HEK293 (cell line): ENCODE measurements around the gene PIP5K1C.

Experiments
- BCL11B ChIP-seq: fragments of 450-650 bp; formaldehyde crosslinking; IDR thresholded peaks from 2 replicates; pipeline ENCODE4 v1.5.1; 2016; ENCODE audit warnings: low read depth, missing biosample characterization, missing genetic modification characterization
- REPIN1 ChIP-seq: fragments of 450-650 bp; formaldehyde crosslinking; IDR thresholded peaks from 2 replicates; pipeline ENCODE4 v1.5.1; 2017; ENCODE audit warnings: missing biosample characterization, missing genetic modification characterization, low read depth
- YY1 ChIP-seq: fragments of 450-650 bp; formaldehyde crosslinking; IDR thresholded peaks from 2 replicates; pipeline ENCODE4 v1.5.1; 2018; ENCODE audit warnings: missing biosample characterization, missing genetic modification characterization
- ZNF747 ChIP-seq: fragments of 450-650 bp; formaldehyde crosslinking; IDR thresholded peaks from 2 replicates; pipeline ENCODE4 v1.5.1; 2016; ENCODE audit warnings: missing biosample characterization, missing genetic modification characterization
- TF ChIP-seq, protein P1 (sequence below): fragments of 450-650 bp; formaldehyde crosslinking; IDR thresholded peaks from 2 replicates; pipeline ENCODE4 v1.5.1; 2016; ENCODE audit warnings: missing biosample characterization, missing genetic modification characterization
- TF ChIP-seq, protein P2 (sequence below): fragments of 450-650 bp; formaldehyde crosslinking; IDR thresholded peaks from 2 replicates; pipeline ENCODE4 v1.5.1; 2016; ENCODE audit warnings: missing biosample characterization, missing genetic modification characterization
- TF ChIP-seq, protein P3 (sequence below): fragments of 450-650 bp; formaldehyde crosslinking; IDR thresholded peaks from 2 replicates; pipeline ENCODE4 v1.5.1; 2016; ENCODE audit warnings: missing biosample characterization, missing genetic modification characterization

DNA sequence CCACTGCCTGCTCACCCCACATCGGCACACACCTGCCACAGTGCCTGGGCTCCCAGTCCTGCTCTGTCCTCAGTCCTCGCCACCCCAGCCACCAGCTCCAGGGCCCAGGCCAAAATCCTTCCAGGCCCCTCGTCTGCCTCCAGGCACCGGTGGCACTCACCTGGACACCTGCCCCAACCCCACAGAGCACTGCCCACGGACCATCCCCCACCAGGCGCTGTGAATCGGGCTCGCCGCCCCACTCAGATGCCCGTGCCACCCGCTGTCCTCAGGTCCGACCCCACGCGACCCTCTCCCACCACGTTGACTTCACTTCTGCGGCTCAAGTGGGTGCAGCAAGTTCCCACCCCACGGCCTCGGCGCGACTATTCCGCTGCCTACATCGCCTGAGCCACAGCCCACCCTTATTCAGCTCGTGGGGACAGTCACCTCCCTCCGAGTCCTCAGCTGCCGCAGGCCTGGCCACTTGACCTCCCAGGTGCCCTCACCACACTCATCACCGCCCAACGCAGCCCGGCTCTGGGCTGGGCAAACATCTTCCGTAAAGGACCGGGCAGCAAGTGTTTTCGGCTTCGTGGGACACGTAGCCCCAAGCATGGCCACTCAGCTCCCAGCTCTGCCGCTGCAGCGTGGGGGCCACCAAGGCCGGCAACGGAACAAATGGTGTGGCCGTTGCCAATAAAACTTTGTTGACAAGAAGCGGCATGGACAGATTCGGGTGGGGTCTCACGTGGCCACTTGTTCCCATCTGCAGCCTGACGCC lies 5.7 kb downstream of the PIP5K1C start:
- TF ChIP-seq REPIN1 (tag by site-specific recombination) (no peak), YY1 (tag by site-specific recombination) (no peak), ZNF747 (tag by site-specific recombination) (no peak), BCL11B (no peak)
- TF ChIP-seq, protein P1, sequence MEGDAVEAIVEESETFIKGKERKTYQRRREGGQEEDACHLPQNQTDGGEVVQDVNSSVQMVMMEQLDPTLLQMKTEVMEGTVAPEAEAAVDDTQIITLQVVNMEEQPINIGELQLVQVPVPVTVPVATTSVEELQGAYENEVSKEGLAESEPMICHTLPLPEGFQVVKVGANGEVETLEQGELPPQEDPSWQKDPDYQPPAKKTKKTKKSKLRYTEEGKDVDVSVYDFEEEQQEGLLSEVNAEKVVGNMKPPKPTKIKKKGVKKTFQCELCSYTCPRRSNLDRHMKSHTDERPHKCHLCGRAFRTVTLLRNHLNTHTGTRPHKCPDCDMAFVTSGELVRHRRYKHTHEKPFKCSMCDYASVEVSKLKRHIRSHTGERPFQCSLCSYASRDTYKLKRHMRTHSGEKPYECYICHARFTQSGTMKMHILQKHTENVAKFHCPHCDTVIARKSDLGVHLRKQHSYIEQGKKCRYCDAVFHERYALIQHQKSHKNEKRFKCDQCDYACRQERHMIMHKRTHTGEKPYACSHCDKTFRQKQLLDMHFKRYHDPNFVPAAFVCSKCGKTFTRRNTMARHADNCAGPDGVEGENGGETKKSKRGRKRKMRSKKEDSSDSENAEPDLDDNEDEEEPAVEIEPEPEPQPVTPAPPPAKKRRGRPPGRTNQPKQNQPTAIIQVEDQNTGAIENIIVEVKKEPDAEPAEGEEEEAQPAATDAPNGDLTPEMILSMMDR (tag by site-specific recombination), result no peak
- TF ChIP-seq, protein P2, sequence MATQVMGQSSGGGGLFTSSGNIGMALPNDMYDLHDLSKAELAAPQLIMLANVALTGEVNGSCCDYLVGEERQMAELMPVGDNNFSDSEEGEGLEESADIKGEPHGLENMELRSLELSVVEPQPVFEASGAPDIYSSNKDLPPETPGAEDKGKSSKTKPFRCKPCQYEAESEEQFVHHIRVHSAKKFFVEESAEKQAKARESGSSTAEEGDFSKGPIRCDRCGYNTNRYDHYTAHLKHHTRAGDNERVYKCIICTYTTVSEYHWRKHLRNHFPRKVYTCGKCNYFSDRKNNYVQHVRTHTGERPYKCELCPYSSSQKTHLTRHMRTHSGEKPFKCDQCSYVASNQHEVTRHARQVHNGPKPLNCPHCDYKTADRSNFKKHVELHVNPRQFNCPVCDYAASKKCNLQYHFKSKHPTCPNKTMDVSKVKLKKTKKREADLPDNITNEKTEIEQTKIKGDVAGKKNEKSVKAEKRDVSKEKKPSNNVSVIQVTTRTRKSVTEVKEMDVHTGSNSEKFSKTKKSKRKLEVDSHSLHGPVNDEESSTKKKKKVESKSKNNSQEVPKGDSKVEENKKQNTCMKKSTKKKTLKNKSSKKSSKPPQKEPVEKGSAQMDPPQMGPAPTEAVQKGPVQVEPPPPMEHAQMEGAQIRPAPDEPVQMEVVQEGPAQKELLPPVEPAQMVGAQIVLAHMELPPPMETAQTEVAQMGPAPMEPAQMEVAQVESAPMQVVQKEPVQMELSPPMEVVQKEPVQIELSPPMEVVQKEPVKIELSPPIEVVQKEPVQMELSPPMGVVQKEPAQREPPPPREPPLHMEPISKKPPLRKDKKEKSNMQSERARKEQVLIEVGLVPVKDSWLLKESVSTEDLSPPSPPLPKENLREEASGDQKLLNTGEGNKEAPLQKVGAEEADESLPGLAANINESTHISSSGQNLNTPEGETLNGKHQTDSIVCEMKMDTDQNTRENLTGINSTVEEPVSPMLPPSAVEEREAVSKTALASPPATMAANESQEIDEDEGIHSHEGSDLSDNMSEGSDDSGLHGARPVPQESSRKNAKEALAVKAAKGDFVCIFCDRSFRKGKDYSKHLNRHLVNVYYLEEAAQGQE, result no peak
- TF ChIP-seq, protein P3, sequence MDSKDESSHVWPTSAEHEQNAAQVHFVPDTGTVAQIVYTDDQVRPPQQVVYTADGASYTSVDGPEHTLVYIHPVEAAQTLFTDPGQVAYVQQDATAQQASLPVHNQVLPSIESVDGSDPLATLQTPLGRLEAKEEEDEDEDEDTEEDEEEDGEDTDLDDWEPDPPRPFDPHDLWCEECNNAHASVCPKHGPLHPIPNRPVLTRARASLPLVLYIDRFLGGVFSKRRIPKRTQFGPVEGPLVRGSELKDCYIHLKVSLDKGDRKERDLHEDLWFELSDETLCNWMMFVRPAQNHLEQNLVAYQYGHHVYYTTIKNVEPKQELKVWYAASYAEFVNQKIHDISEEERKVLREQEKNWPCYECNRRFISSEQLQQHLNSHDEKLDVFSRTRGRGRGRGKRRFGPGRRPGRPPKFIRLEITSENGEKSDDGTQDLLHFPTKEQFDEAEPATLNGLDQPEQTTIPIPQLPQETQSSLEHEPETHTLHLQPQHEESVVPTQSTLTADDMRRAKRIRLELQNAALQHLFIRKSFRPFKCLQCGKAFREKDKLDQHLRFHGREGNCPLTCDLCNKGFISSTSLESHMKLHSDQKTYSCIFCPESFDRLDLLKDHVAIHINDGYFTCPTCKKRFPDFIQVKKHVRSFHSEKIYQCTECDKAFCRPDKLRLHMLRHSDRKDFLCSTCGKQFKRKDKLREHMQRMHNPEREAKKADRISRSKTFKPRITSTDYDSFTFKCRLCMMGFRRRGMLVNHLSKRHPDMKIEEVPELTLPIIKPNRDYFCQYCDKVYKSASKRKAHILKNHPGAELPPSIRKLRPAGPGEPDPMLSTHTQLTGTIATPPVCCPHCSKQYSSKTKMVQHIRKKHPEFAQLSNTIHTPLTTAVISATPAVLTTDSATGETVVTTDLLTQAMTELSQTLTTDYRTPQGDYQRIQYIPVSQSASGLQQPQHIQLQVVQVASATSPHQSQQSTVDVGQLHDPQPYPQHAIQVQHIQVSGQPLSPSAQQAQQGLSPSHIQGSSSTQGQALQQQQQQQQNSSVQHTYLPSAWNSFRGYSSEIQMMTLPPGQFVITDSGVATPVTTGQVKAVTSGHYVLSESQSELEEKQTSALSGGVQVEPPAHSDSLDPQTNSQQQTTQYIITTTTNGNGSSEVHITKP (tag by site-specific recombination), result no peak
